GM12878 (cell line): ENCODE results near the gene SSH2. TPM values are rescaled to one million over a fixed set of nuclear protein-coding genes. Genes with fewer than 3 reads are reported as not detected.
A peak's percentile ranks its signal among the peaks of the same experiment; 100 is the strongest.

Experiments used
- CREB1 ChIP-seq: IDR thresholded peaks from 2 replicates; pipeline ENCODE4 v1.6.1; 2012; ENCODE audit warnings: low read depth, mild to moderate bottlenecking, inconsistent platforms
- DPF2 ChIP-seq: fragments of 450-650 bp; IDR thresholded peaks from 2 replicates; pipeline ENCODE4 v1.6.1; 2017; ENCODE audit warnings: mild to moderate bottlenecking
- POU2F2 ChIP-seq: IDR thresholded peaks from 3 replicates; pipeline ENCODE4 v1.6.1; 2011; ENCODE audit warnings: low read depth, mild to moderate bottlenecking, low read length, borderline replicate concordance
- polyA plus RNA-seq, 11 experiments: library from polyadenylated mRNA; depleted of rRNA in 4 of 11; unstranded in 6 of 11; stranded (reverse) in 5 of 11; fragments of >200 nt; fragmentation: Nextera tagmentation in 4 of 11; fragmentation: Illumina TruSeq in 1 of 11; extraction: Ambion mirVana in 4 of 11; extraction: Trizol in 1 of 11; gene quantifications; 1 replicate in 1 of 11; 2 replicates in 10 of 11; pipeline versions ENCODE4 v1.2.1 to v1.2.3, GENCODE V29; 2011 to 2016; ENCODE audit warnings: inconsistent platforms in 2 of 11, missing spikeins in 2 of 11, low read depth in 1 of 11
- total RNA-seq, 4 experiments: library from RNA; depleted of rRNA in 3 of 4; stranded (reverse); fragments of >200 nt in 3 of 4; fragmentation: Illumina TruSeq in 1 of 4; extraction: Trizol in 1 of 4; gene quantifications; 2 replicates each; pipeline versions ENCODE4 v1.2.1 to v1.2.3, GENCODE V29; 2013 to 2021
- TF ChIP-seq, protein P1 (sequence below), 3 experiments: IDR thresholded peaks in 2 of 3; conservative IDR thresholded peaks in 1 of 3; 2 replicates each; pipeline ENCODE4 v1.5.1; 2011; ENCODE audit warnings: low read depth in 3 of 3, low read length in 3 of 3, mild to moderate bottlenecking in 3 of 3, control low read depth in 2 of 3, moderate library complexity in 2 of 3, inconsistent platforms in 1 of 3, mixed read lengths in 1 of 3; ENCODE audit not compliant: control insufficient read depth in 2 of 3, insufficient read depth in 1 of 3; ENCODE audit errors: extremely low read depth in 1 of 3
- TF ChIP-seq, protein P2 (sequence below): fragments of 450-650 bp; IDR thresholded peaks from 2 replicates; pipeline ENCODE4 v1.6.1; 2018; ENCODE audit warnings: borderline replicate concordance, mild to moderate bottlenecking; ENCODE audit not compliant: partially characterized antibody
- TF ChIP-seq, protein P3 (sequence below): fragments of 450-650 bp; IDR thresholded peaks from 2 replicates; pipeline ENCODE4 v1.6.1; 2017; ENCODE audit warnings: mild to moderate bottlenecking, moderate library complexity
- TF ChIP-seq, protein P4 (sequence below): IDR thresholded peaks from 2 replicates; pipeline ENCODE4 v1.6.1; 2012; ENCODE audit warnings: low read length, inconsistent platforms
- TF ChIP-seq, protein P5 (sequence below): fragments of 450-650 bp; IDR thresholded peaks from 2 replicates; pipeline ENCODE4 v1.6.1; 2017; ENCODE audit warnings: mild to moderate bottlenecking, moderate library complexity

SSH2 gene
- total and polyA plus RNA-seq, 10 of the 15 experiments (the other 5 are each of a cell fraction or from before 2014, with no cell fraction given): 9.3 to 65.9 (median 34.0) TPM

DNA sequence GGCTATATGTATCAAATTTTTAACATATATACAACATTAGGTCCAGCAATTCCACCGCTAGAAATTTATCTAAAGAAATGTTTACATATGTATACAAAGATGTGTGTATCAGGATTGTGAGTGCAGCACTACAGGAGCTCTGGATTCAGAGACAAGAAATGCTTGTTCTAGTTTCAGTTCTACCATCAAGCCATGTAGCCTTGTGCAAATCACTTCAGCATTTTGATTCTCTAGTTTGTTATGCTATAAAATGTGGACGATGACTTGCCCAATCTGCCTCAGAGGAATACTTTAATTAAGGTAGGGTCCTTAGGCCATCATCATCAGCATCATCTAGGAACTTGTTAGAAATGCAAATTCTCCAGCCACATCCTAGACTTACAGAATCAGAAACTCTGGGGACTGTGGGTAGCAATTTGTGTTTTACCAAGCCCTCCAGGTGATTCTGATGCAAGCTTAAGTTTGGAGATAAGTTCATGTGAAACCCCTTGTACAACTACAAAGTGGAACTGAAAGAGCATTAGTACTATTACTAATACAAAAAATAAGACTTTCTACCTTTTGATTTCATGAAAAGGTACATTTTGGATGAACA, 176.1 kb downstream of the SSH2 start (continued):
- peak; percentile 74; the same call in 1 of the 3 replicates for TF ChIP-seq POU2F2
- TF ChIP-seq, protein P1, sequence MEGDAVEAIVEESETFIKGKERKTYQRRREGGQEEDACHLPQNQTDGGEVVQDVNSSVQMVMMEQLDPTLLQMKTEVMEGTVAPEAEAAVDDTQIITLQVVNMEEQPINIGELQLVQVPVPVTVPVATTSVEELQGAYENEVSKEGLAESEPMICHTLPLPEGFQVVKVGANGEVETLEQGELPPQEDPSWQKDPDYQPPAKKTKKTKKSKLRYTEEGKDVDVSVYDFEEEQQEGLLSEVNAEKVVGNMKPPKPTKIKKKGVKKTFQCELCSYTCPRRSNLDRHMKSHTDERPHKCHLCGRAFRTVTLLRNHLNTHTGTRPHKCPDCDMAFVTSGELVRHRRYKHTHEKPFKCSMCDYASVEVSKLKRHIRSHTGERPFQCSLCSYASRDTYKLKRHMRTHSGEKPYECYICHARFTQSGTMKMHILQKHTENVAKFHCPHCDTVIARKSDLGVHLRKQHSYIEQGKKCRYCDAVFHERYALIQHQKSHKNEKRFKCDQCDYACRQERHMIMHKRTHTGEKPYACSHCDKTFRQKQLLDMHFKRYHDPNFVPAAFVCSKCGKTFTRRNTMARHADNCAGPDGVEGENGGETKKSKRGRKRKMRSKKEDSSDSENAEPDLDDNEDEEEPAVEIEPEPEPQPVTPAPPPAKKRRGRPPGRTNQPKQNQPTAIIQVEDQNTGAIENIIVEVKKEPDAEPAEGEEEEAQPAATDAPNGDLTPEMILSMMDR (IDR thresholded peaks at IDR 0.05 in 2 of 3, conservative IDR thresholded peaks at IDR 0.05 in 1 of 3; ENCODE audit: control insufficient read depth in 2 of 3, extremely low read depth in 1 of 3, insufficient read depth in 1 of 3, low read depth in 3 of 3, low read length in 3 of 3): no peak
- TF ChIP-seq, protein P2, sequence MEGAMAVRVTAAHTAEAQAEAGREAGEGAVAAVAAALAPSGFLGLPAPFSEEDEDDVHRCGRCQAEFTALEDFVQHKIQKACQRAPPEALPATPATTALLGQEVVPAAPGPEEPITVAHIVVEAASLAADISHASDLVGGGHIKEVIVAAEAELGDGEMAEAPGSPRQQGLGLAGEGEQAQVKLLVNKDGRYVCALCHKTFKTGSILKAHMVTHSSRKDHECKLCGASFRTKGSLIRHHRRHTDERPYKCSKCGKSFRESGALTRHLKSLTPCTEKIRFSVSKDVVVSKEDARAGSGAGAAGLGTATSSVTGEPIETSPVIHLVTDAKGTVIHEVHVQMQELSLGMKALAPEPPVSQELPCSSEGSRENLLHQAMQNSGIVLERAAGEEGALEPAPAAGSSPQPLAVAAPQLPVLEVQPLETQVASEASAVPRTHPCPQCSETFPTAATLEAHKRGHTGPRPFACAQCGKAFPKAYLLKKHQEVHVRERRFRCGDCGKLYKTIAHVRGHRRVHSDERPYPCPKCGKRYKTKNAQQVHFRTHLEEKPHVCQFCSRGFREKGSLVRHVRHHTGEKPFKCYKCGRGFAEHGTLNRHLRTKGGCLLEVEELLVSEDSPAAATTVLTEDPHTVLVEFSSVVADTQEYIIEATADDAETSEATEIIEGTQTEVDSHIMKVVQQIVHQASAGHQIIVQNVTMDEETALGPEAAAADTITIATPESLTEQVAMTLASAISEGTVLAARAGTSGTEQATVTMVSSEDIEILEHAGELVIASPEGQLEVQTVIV: no peak
- TF ChIP-seq, protein P3, sequence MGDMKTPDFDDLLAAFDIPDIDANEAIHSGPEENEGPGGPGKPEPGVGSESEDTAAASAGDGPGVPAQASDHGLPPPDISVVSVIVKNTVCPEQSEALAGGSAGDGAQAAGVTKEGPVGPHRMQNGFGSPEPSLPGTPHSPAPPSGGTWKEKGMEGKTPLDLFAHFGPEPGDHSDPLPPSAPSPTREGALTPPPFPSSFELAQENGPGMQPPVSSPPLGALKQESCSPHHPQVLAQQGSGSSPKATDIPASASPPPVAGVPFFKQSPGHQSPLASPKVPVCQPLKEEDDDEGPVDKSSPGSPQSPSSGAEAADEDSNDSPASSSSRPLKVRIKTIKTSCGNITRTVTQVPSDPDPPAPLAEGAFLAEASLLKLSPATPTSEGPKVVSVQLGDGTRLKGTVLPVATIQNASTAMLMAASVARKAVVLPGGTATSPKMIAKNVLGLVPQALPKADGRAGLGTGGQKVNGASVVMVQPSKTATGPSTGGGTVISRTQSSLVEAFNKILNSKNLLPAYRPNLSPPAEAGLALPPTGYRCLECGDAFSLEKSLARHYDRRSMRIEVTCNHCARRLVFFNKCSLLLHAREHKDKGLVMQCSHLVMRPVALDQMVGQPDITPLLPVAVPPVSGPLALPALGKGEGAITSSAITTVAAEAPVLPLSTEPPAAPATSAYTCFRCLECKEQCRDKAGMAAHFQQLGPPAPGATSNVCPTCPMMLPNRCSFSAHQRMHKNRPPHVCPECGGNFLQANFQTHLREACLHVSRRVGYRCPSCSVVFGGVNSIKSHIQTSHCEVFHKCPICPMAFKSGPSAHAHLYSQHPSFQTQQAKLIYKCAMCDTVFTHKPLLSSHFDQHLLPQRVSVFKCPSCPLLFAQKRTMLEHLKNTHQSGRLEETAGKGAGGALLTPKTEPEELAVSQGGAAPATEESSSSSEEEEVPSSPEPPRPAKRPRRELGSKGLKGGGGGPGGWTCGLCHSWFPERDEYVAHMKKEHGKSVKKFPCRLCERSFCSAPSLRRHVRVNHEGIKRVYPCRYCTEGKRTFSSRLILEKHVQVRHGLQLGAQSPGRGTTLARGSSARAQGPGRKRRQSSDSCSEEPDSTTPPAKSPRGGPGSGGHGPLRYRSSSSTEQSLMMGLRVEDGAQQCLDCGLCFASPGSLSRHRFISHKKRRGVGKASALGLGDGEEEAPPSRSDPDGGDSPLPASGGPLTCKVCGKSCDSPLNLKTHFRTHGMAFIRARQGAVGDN: no peak
- TF ChIP-seq, protein P4, sequence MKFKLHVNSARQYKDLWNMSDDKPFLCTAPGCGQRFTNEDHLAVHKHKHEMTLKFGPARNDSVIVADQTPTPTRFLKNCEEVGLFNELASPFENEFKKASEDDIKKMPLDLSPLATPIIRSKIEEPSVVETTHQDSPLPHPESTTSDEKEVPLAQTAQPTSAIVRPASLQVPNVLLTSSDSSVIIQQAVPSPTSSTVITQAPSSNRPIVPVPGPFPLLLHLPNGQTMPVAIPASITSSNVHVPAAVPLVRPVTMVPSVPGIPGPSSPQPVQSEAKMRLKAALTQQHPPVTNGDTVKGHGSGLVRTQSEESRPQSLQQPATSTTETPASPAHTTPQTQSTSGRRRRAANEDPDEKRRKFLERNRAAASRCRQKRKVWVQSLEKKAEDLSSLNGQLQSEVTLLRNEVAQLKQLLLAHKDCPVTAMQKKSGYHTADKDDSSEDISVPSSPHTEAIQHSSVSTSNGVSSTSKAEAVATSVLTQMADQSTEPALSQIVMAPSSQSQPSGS: peak; percentile 55; the same call in 1 of the 2 replicates
- TF ChIP-seq, protein P5, sequence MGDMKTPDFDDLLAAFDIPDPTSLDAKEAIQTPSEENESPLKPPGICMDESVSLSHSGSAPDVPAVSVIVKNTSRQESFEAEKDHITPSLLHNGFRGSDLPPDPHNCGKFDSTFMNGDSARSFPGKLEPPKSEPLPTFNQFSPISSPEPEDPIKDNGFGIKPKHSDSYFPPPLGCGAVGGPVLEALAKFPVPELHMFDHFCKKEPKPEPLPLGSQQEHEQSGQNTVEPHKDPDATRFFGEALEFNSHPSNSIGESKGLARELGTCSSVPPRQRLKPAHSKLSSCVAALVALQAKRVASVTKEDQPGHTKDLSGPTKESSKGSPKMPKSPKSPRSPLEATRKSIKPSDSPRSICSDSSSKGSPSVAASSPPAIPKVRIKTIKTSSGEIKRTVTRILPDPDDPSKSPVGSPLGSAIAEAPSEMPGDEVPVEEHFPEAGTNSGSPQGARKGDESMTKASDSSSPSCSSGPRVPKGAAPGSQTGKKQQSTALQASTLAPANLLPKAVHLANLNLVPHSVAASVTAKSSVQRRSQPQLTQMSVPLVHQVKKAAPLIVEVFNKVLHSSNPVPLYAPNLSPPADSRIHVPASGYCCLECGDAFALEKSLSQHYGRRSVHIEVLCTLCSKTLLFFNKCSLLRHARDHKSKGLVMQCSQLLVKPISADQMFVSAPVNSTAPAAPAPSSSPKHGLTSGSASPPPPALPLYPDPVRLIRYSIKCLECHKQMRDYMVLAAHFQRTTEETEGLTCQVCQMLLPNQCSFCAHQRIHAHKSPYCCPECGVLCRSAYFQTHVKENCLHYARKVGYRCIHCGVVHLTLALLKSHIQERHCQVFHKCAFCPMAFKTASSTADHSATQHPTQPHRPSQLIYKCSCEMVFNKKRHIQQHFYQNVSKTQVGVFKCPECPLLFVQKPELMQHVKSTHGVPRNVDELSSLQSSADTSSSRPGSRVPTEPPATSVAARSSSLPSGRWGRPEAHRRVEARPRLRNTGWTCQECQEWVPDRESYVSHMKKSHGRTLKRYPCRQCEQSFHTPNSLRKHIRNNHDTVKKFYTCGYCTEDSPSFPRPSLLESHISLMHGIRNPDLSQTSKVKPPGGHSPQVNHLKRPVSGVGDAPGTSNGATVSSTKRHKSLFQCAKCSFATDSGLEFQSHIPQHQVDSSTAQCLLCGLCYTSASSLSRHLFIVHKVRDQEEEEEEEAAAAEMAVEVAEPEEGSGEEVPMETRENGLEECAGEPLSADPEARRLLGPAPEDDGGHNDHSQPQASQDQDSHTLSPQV: no peak
- 0 out of 2 replicates have a peak, but pooled peaks have one; percentile 12 for TF ChIP-seq CREB1
- no peak for TF ChIP-seq DPF2
